Bronchial epithelial cell (primary cell): ENCODE measurements around the gene OSBPL9. TPM values are rescaled to one million over a fixed set of nuclear protein-coding genes. Genes with fewer than 3 reads are reported as not detected.

Experiments used
- DNase-seq: peaks from one replicate; pipeline ENCODE4 v3.0.0-alpha.2; 2010; ENCODE audit warnings: low read depth
- FAIRE-seq: peaks from 2 replicates; lab custom pipeline; 2011; peaks lifted over from hg19 to GRCh38; lab: Jason Lieb, UNC
- H3K27me3 ChIP-seq: 2 replicates; pipeline ENCODE4 v1.5.1; 2011; ENCODE audit warnings: low read length; ENCODE audit not compliant: control insufficient read depth, insufficient read depth
- H3K36me3 ChIP-seq: 2 replicates; pipeline ENCODE4 v1.5.1; 2011; ENCODE audit warnings: low read length; ENCODE audit not compliant: control insufficient read depth, insufficient read depth
- H3K4me3 ChIP-seq: 2 replicates; pipeline ENCODE4 v1.5.1; 2011; ENCODE audit warnings: mild to moderate bottlenecking, low read depth, low read length, control low read depth
- CTCF ChIP-seq: IDR thresholded peaks from 2 replicates; pipeline ENCODE4 v1.5.1; 2011; ENCODE audit warnings: mild to moderate bottlenecking, moderate library complexity, low read length, control low read depth, inconsistent platforms; ENCODE audit not compliant: insufficient read depth, severe bottlenecking
- total RNA-seq: library from RNA; depleted of rRNA; stranded (reverse); fragments of >200 nt; gene quantifications from 2 replicates; pipeline ENCODE4 v1.2.1, GENCODE V29; 2014

The OSBPL9 gene, protein sequence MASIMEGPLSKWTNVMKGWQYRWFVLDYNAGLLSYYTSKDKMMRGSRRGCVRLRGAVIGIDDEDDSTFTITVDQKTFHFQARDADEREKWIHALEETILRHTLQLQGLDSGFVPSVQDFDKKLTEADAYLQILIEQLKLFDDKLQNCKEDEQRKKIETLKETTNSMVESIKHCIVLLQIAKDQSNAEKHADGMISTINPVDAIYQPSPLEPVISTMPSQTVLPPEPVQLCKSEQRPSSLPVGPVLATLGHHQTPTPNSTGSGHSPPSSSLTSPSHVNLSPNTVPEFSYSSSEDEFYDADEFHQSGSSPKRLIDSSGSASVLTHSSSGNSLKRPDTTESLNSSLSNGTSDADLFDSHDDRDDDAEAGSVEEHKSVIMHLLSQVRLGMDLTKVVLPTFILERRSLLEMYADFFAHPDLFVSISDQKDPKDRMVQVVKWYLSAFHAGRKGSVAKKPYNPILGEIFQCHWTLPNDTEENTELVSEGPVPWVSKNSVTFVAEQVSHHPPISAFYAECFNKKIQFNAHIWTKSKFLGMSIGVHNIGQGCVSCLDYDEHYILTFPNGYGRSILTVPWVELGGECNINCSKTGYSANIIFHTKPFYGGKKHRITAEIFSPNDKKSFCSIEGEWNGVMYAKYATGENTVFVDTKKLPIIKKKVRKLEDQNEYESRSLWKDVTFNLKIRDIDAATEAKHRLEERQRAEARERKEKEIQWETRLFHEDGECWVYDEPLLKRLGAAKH
- total RNA-seq, result 66.4 and 69.8 TPM in 2 replicates

DNA sequence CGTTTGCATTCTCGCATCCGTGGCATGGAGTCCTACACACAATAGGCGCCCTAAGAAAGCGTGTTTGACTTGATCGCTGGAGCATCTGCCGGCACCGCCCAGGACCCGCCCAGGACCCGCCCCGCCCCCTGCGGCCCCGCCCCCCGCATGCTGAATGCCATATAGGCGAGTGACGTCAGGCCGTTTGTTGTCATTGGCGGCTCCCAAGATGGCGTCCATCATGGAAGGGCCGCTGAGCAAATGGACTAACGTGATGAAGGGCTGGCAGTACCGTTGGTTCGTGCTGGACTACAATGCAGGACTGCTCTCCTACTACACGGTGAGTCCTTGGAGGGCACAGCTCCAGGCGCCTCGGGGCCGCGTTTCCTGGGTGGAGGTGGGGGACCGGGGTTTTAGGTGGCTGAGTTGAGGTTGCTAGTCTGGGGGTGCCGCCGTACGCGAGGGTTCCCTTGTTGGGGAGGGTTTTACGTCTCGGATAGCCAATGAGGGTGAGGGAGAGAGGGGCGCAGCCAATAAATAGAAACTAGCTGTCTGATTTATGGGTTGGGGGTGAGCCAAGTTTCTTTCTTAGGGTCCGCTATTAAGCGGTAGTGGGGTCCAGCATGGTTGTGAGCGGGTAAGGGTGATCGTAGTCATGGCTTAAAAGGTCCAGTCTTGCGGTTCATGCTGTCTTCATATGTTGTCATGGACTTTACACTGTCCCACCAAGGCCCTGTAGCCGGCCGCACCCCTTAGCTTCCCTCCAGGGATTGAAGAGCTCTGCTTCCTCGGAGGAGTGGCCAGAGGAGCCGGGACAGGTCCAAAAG lies at the start of gene OSBPL9:
Gene OSBPL9 (plus strand): TSS at position 190 of the 806 bp plus-strand sequence. CDS start 19 bp downstream, at position 209.
- no peaks in the 10 kb centered on the region for H3K36me3 ChIP-seq
- no peak for FAIRE-seq

GRCh38 chr1:51567653-51568052 lies 49.2 kb upstream of the OSBPL9 start:
- Histone ChIP-seq H3K27me3 (no peaks in the 10 kb centered on the region), H3K4me3 (no peak overlapping the region), H3K36me3 (no peaks in the 10 kb centered on the region)
- DNase-seq (peak; percentile 54), FAIRE-seq (no peak)
- TF ChIP-seq CTCF, result no peak

More for the DNA sequence above, at the start of gene OSBPL9:
- Histone ChIP-seq H3K27me3 (no peaks in the 10 kb centered on the region), H3K4me3 (peak within 1 kb of the TSS; percentile 95)
- DNase-seq, result peak; percentile 75
- no peak for TF ChIP-seq CTCF

GRCh38 chr1:51568231-51568935 lies 48.5 kb upstream of the OSBPL9 start:
- DNase-seq (no peak), FAIRE-seq (no peak)
- H3K4me3 ChIP-seq, result no peak overlapping the region
- H3K36me3 ChIP-seq, result no peaks in the 10 kb centered on the region
- H3K27me3 ChIP-seq, result no peaks in the 10 kb centered on the region
- TF ChIP-seq CTCF, result no peak

- no peaks in the 10 kb centered on the region for H3K27me3 ChIP-seq
- peak; percentile 96 for DNase-seq
- H3K36me3 ChIP-seq, result no peaks in the 10 kb centered on the region
- H3K4me3 ChIP-seq, result no peak overlapping the region
- no peak for FAIRE-seq
- TF ChIP-seq CTCF, result no peak
These were observed 47.4 kb upstream of the OSBPL9 start for GRCh38 chr1:51569284-51570062.
